GM18526 (cell line): ENCODE results near the gene EPB41.
A peak's percentile ranks its signal among the peaks of the same experiment; 100 is the strongest.

Experiments used
- POLR2A ChIP-seq: IDR thresholded peaks from 3 replicates; pipeline ENCODE4 v1.6.1; 2011; ENCODE audit not compliant: insufficient read length; ENCODE audit errors: extremely low read depth

The EPB41 gene

DNA sequence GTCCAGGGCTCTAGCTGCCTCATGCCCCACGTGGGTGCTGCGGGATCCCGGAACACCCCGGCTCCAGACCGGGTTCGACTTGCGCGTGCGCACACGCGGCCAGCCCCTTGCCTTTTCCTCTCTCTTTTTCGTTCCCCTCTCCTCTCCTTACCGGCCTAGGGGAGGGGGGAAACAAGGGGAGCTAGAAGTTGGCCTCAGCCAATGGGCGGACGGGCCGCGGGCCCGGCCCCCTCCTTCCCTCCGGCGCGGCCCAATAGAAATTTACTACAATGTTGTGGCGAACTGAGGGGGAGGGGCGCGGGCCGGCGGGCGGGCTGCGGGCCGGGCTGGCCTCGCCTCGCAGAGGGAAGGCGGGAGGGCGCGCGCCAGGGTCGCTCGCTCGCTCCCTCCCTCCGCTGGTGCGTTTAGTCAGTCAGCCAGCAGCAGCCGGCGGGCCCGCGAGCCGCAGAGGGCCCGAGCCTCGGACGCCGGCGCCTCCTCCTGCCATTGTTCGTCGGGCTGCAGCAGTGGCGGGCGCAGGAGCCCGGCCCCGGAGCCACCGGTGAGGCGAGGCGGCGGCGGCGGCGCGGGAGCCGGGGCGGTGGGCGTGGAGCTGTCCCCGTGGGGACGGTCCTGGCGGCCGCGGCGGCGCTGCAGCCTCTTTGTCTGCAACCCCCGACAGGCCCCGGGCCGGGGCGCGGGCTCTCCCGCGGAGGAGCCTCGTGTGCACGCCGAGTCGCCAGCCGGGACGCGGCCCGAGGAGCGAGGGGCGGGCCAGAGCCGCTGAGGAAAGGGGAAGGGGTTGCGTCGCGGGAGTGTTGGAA lies at the start of gene EPB41:
Gene EPB41 (plus strand): TSS at position 342 of the 803 bp plus-strand sequence. CDS start 72,869 bp downstream, outside the sequence.
- TF ChIP-seq POLR2A = no peak

DNA sequence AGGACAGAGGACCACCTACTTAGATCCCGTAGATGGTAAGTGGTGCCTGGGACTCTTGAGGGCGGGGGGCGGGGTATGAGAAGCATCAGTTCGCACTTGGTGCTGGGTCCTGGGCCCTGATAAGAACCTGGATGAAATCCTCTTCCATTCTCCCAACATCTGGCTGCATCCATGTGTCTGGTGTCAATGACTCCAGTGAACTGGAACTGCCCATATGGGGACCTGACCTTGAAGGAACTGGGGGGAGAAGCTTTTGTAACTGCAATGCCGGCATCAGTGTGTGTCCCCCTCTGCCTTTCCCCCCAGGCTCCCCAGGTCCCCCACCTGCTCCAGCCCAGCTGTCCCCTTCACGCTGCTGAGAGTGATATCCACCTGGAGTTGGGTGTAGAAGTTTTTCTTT lies 49.7 kb upstream of the EPB41 start:
- no peak for TF ChIP-seq POLR2A

DNA sequence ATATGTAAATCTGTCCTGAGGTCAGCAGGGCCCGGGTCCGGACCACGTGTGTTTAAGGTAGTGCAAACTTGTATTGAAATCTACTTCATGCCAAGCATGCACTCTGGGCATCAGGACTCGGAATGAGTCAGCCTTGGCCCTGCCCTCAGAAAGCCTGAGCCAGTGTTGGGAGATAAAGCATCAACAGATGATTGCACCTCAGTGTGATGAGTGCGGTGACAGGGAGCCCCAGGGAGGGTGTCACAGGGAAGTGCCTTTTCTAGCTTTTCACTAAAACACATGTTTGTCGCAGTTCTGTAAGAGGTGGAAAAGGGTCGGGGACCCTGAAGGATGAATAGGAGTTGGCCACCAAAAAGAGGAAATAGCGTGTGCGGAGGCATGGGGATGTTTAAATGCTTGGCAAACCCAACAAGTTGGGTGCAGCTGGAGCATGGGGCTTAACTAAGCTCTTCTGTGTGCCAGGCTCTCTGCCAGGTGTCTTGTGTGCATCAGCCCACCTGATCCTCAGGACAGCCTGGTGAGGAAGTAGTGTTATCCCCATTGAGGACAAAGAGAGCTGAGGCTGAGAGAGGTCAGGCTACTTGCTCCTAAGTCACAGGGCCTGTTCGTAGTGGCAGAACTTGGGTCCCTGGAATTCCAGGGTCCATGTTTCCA lies 48.2 kb upstream of the EPB41 start:
- no peak for TF ChIP-seq POLR2A

DNA sequence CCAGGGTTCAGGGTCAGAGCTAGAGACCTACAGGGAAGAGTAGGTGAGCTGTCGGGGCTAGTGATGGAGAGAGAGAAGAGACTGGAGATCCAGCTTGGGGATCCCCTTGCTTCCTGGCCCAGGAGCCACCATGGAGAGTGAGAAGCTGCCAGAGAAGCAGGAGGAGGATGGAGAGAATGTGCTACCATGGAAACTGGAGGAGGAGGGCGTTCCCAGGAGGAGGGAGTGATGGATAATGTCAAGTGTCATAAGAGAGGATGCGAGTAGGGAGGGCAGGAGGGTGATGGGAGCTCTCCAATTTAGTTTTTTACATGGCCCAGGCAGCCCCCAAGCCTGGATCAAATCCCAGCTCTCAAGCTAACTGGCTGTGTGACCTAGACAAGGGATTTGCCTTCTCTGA lies 46.5 kb upstream of the EPB41 start:
- TF ChIP-seq POLR2A = no peak

DNA sequence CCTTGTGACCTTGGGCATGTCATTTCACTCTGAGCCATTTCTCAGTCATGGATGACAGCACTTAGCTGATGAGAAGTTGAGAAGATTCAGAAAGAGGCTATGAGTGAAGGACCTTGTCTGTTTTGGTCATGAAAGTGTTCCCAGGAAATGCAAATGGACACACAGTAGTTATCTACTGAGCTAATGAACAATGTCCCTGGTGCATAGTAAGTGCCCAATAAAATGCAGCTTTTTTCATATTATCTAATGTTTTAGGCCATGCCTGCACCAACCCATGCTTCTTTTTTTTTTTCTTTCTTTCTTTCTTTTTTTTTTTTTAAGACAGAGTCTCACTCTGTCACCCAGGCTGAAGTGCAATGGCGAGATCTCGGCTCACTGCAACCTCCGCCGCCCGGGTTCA lies 44.4 kb upstream of the EPB41 start:
- no peak for TF ChIP-seq POLR2A

DNA sequence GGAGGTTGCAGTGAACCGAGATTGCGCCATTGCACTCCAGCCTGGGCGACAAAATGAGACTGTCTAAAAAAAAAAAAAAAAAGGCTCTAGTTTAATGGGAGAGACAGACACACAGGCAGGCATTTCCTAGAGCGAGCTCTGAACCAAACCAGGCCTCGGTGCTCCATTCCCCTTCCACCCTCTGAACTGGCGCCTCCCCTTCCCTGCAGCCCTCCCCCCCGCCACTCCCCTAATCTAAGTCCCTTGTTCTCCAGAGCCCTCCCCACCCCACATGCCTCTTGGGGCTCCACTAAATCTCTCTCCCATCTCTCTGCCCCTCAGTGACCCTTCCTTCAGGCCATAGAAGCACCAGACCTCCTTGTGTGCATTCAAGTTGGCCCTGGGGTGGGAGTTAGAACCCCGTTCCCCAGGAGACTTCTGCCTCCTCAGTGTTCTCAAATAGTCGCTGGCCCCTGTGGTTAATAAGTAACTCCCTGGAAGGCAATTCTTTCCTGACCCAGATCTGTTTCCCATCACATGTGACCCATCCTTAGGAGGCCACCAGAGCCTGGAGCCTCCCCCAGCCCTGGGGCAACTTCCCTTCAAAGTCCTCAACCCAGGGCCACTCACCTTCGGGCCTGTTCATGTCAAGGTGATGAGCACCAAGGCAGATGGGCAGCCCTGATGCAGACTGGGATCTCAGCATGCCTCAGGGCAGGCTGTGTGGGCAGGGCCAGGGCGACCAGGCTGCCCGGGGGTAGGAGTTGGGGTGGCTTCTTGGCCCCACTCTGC lies 42.6 kb upstream of the EPB41 start:
- no peak for TF ChIP-seq POLR2A

DNA sequence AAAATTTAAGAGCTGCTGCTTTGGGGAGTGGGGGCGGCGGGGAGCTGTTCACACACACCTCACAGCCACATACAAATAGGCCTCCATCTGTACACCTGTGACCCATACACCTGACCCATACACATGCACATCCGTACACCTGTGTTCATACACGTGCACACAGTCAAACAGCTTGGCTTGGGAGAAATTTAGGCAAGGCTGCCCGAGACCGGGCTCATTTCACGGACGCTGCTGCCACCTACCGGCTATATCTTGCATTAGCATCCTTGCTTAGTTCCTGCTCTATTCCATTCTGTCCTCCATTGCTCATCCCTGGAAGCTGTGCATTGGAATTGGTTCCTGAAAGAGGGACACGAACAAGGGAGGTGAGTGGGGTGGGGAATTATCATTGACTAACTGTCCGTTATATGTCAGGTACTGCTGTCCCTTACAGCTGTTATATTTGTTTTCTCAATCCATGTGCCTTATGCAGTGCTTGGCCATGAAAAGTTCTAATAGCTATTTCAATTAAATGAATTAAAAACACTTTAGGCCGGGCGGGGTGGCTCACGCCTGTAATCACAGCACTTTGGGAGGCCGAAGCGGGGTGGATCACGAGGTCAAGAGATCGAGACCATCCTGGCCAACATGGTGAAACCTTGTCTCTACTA lies 37.1 kb upstream of the EPB41 start:
- no peak for TF ChIP-seq POLR2A

DNA sequence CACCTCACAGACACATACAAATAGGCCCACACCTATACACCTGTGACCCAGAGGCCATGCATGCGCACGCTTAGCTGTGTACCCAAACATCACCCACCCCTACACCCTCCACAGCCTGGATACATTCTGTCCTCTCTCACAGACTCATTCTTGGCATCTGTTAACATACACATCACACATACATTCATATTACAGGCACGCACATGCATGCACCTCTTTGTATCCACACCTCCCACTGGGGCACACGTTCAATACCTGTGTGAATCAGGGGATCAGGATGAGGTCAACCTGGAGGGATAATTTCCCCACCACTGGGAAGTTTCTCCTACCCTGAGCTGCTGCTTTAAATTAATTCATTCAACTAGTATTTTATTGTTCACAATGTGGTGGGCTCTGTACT lies 35.6 kb upstream of the EPB41 start:
- TF ChIP-seq POLR2A = no peak

DNA sequence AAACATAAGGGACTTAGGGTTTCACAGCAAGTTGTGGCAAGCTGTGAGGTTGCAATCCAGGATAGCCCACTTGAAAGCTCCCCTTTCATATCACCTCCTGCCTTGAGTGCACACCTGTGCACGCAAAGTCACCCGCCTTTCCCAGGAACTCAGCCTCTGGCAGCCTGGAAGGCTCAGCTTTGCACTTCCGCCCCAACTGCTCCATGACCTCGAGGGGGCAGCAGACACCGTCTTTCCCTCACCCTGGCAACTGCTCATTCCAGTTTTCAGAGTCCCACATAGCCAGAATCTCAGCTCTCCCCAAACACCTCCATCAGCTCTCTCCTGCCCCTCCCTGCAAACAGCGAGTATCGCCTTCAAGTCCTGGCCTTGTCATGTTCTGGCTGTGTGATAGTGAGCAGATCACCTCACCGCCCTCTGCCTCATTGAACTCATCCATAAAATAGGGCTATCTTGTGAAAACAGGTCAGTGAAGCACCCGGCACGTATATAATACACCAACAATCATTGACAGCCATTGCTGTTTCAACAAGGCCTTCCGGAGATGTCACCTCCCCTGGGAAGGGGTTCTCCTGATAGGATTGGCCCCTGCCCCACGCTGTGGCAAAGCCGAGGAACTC lies 32.2 kb upstream of the EPB41 start:
- TF ChIP-seq POLR2A = no peak

DNA sequence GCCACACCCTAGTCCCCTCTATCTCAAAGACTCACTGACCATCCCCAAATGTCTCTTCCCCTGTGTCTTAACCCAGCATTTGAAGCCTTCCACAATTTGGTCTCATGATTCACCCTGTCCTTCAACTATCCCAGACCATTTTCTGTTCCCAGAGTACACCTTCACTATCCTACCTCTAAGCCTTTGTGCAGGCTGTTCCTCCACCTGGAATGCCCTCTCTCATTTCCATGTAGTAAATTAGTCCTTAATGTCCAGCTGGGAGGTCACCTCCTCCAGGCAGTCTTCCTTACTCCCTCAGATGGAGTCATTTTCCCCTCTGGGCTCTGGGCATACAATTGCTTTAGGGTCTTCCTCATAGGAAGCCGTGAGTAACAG lies 31.1 kb upstream of the EPB41 start:
- no peak for TF ChIP-seq POLR2A

DNA sequence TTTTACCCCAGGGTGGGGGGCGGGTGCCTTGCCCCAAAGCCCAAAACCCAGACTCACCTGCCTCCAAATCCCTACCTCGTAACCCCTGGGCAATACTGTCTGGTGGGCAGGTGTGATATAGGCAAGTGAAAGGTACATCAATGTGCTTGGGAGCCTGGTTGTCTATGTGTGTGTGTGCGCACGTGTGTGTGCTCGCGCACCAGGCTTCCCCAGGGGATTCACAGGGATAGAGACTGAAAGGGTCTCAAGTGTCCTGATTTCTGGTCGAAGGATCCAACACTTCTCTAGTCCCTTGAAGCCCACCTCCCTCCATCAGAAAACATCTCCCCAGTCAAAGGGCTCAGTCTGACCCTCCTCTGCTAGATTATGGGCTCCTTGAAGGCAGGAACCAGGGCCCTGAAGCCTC lies 28.9 kb upstream of the EPB41 start:
- TF ChIP-seq POLR2A = no peak

DNA sequence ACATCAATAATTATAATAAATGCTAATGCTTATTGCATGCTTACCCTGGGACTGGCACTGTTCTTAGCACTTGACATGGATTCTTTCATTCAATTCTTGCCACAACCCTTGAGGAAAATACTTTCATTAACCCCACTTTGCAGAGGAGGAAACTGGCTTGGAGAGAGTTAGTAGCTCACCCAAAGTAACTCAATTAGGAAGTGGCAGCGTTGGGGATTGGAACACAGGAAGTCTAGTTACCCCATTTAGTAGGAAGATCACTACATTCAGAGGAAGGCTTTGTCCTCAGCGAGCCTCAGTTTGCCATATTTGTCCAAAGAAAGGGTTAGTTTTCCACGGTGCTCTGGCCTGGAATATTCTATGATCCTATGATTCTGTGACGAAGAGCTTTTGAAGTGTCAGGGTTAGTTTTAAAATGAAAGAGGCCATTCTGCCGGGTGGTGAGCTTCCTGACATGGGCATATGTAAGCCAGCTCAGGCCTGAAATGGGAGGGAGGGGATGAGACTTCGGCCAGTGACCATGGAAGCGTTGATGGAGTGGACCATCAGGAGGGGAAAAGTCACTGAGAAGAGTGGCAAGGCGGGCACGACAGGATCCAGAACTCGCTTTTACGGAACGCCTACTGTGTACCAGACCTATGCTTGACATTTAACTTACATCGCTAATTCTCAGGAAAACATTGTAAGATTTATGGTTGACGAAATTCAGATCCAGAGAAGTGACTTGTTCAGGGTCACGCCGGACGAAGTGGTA lies 28.2 kb upstream of the EPB41 start:
- no peak for TF ChIP-seq POLR2A

DNA sequence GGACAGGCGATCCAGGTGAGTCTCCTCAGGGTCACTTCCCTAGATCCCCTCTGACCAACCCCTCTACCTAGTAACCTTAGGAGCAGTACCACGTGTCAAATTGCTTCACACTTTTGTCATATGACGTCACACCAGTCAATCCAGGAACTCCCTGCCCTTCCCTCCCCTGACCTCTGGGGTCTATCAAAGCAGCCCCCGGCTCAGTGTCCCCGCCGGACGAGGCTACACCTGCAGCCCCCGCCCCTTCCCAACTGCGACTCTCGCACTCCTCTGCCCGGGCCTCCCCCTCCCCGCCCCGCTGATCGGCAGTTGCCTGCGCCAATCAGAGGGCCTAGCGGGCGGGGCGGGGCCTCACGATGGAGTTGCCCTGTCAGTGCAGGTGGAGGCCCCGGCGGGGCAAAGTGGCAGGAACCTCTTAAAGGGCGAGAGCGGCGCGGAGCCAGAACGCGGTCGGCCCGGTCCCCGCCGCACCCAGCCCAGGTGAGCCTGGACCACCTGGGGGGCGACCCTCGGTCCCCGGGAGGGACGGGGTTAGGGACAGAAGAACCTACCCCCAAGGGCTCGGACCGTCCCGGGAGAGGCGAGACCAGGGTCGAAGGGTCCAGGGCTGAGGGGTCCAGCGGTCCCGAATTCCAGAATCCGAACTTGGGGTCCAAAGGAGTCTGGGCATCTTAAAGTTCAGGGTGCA lies 27.5 kb upstream of the EPB41 start:
- TF ChIP-seq POLR2A = peak; percentile 57

DNA sequence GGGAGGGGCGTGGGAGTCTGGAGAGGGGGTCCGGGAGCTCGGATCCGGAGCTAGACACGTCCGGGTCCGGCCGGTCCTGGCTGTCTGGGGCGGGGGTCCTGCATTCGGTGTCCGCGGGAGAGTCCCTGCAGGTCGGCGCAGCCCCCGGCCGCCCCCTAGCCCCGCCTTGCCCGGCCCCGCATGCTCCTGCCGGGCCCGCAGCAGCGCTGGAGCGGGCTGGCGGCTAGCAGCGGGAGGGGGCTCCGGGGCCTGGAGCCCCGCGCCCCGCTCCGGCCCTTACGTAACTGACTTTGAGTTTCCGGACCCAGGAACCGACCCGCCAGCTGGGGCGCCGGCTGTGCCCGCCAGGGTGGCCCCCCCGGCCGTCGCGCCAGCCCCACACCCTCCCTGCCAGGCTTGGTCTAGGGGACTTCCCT lies 26.9 kb upstream of the EPB41 start:
- TF ChIP-seq POLR2A = no peak
